ENCODE data around the gene AIRE. TPM values are rescaled to one million over a fixed set of nuclear protein-coding genes. Genes with fewer than 3 reads are reported as not detected.

AIRE gene
- total RNA-seq, 1 experiment from 2014 or later: 0.31 TPM

GRCh38 chr21:44326716-44327602 lies 41.3 kb downstream of the AIRE start:
- DNase-seq: no peak
- peaks cover 3% of the 10 kb centered on the region for H3K36me3 ChIP-seq (replicated peaks; ENCODE audit: control insufficient read depth, insufficient read depth, low read length)
- no peaks in the 10 kb centered on the region for H3K27me3 ChIP-seq (ENCODE audit: control insufficient read depth, insufficient read depth, low read length)
- H3K4me3 ChIP-seq (ENCODE audit: insufficient read depth, low read depth, low read length): no peak overlapping the region

DNA sequence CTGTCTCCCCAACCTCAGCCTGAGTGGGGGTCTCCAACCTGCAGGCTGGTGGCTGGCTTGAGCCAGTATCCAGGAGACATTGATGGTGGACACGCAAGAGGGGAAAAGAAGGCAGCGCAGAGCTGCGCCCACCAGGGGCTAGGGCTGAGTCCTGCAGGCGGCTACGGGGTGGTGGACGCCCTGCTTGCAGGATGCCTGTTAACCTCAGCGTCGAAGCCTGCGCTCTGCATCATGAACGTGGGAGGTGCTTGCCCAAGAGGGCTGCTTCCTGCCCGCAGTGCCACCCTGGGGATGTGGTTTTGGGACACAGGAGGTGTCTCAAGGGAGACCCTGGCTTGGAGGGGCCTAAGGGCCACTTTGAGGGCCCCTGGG lies 41.9 kb downstream of the AIRE start:
- no peak for DNase-seq
- Histone ChIP-seq H3K36me3 (replicated peaks; ENCODE audit: control insufficient read depth, insufficient read depth, low read length) (peaks cover 1% of the 10 kb centered on the region), H3K27me3 (ENCODE audit: control insufficient read depth, insufficient read depth, low read length) (no peaks in the 10 kb centered on the region), H3K4me3 (ENCODE audit: insufficient read depth, low read depth, low read length) (no peak overlapping the region)

DNA sequence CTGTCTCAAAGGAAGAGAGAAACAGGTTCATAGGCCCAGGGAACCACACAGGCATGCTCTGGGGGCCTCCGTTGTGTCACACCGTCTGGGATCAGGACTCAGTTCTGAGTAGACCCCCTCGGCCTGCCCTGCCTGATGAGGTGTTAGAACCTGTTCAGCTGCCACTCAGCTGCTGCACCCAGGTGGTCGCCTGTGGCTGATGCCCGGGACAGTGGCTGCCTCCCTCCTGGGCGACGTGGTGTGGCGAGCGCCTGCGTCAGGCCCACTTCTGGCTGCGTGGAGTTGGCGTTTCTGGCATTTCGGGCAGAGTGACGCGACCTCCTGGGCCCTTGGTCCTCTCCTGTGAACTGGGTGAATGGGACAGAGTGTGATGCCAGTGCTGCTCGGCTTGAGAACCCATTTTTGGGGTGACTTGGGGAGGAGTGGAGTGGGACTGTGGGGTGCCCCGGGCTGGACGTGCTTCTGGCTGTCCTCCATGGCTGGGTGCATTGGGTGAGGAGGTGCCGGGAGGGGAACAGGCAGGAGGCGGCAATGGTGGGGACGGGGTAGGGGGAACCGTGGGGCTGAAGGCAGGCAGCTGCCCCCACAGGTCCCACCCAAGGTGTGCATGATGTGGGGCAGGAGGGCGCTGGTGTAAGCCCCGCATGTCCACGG lies 42.7 kb downstream of the AIRE start:
- no peak for DNase-seq

GRCh38 chr21:44329086-44329889 lies 43.6 kb downstream of the AIRE start:
- no peak overlapping the region for H3K4me3 ChIP-seq (ENCODE audit: insufficient read depth, low read depth, low read length)
- peaks cover 1% of the 10 kb centered on the region for H3K36me3 ChIP-seq (replicated peaks; ENCODE audit: control insufficient read depth, insufficient read depth, low read length)
- DNase-seq: no peak
- no peaks in the 10 kb centered on the region for H3K27me3 ChIP-seq (ENCODE audit: control insufficient read depth, insufficient read depth, low read length)

More for the DNA sequence above, 42.7 kb downstream of the AIRE start:
- no peak overlapping the region for H3K4me3 ChIP-seq (ENCODE audit: insufficient read depth, low read depth, low read length)
- peaks cover 1% of the 10 kb centered on the region for H3K36me3 ChIP-seq (replicated peaks; ENCODE audit: control insufficient read depth, insufficient read depth, low read length)
- H3K27me3 ChIP-seq (ENCODE audit: control insufficient read depth, insufficient read depth, low read length): no peaks in the 10 kb centered on the region

DNA sequence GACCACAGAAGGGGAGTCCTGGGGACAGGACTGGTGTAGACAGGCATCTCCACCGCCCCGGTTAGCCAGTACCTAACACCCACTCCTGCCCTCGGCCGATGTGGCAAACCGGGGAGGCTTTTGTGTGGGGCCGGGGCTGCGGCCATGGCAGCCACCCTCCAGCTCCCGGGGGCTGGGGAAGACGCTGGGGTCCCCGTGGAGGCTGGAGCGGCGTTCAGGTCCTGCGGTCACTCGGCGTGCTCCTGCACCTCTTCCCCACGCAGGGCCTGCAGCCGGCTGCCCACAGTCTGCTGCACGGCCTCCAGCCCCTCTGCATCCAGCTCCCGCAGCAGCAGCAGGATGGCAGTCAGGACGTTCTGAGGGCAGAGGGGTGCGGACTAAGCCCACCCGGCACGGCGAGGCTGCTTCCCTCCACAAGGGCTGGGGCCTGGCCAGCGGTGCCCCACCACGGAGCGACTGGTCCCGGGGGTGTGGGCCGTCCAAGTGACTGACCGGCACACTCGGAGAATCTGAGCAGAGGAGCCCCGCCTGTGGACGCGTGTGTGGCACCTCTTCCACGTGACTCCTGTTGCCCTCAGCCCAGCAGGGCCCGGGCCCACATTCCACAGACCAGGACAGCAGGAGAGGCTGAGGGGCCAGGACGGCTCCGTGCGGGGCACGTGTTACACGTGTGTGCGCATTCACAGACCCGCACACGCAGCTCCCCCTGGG lies 44.5 kb downstream of the AIRE start:
- Histone ChIP-seq H3K36me3 (replicated peaks; ENCODE audit: control insufficient read depth, insufficient read depth, low read length) (no peaks in the 10 kb centered on the region; the same call in none of the 2 replicates), H3K4me3 (ENCODE audit: insufficient read depth, low read depth, low read length) (no peak overlapping the region), H3K27me3 (ENCODE audit: control insufficient read depth, insufficient read depth, low read length) (no peaks in the 10 kb centered on the region)
- no peak for DNase-seq

DNA sequence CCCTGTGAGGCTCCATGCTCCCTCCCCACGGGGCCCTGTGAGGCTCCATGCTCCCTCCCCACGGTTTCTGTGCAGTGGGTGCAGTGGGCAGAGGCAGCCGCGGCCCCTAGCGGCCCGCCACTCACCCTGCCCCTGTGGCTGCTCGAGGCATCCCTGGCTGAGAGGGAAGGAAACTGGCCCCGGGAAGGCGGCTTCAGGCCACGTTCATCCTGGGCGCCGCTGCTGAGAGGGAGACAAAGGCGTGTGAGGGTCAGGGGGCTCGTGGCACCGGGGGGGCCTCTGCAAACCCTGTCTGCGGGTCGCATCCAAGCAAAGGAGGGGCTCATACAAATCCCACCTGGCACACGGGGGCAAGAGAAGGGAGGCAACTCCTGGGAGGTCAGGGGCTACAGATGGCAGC lies 45.0 kb downstream of the AIRE start:
- Histone ChIP-seq H3K4me3 (ENCODE audit: insufficient read depth, low read depth, low read length) (no peak overlapping the region), H3K36me3 (replicated peaks; ENCODE audit: control insufficient read depth, insufficient read depth, low read length) (no peaks in the 10 kb centered on the region; the same call in none of the 2 replicates), H3K27me3 (ENCODE audit: control insufficient read depth, insufficient read depth, low read length) (no peaks in the 10 kb centered on the region)
- DNase-seq: no peak

DNA sequence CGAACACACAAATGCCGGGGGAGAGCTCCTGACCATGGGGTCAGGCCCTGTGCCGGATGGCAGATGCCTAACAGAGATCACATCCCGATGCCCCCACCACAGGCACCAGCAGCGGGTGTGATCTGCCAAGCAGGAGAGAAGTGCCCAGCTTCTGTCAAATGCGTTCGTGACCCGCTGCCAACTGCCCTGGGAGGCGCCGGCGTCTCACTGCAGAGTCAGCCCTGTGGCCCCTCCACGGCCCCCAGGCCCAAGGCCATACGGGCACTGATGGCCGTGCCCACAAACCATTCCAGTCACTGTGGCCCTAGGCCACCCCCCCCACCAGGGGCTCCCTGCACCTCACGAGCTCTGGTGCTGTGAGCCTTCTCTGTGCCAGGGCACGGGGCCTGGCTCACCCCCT lies 45.5 kb downstream of the AIRE start:
- H3K27me3 ChIP-seq (ENCODE audit: control insufficient read depth, insufficient read depth, low read length): no peaks in the 10 kb centered on the region
- DNase-seq: no peak
- no peaks in the 10 kb centered on the region; the same call in 1 of the 2 replicates for H3K36me3 ChIP-seq (replicated peaks; ENCODE audit: control insufficient read depth, insufficient read depth, low read length)
- H3K4me3 ChIP-seq (ENCODE audit: insufficient read depth, low read depth, low read length): no peak overlapping the region

DNA sequence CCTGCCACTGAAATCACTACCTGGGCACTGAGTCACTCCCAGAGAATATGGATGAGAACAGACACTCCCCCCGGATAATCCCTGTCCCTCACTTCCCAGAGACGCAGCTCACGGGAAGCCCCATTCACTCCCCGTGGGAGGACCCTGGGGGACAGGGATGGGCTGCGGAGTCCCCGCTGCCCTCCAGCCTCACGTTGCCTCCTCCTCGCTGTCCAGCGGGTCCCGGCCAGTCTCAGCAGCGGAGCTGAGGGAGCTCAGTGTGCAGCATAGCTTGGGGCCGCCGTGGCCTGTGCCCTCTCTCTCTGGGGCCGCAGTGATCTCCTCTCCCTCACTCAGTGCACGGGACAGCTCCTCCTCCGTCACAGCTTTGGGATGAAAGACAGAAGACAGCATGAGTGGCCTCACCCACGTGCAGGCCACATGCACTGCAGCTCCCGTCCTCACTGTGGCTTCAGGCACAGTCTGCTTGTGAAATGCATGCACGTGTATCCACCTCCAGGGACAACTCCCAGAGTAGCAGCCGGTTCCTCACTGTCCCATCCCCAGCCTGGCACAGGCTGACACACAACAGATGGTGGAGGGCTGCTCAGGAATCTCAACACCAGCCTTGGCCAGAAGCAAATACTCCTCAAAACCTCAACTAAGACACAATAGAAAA lies 46.1 kb downstream of the AIRE start:
- no peak overlapping the region for H3K4me3 ChIP-seq (ENCODE audit: insufficient read depth, low read depth, low read length)
- no peak for DNase-seq

GRCh38 chr21:44332383-44332782 lies 46.7 kb downstream of the AIRE start:
- Histone ChIP-seq H3K4me3 (ENCODE audit: insufficient read depth, low read depth, low read length) (no peak overlapping the region), H3K27me3 (ENCODE audit: control insufficient read depth, insufficient read depth, low read length) (no peaks in the 10 kb centered on the region), H3K36me3 (replicated peaks; ENCODE audit: control insufficient read depth, insufficient read depth, low read length) (no peaks in the 10 kb centered on the region; the same call in 1 of the 2 replicates)
- DNase-seq: peak; percentile 89

More for the DNA sequence above, 46.1 kb downstream of the AIRE start:
- Histone ChIP-seq H3K36me3 (replicated peaks; ENCODE audit: control insufficient read depth, insufficient read depth, low read length) (no peaks in the 10 kb centered on the region; the same call in 1 of the 2 replicates), H3K27me3 (ENCODE audit: control insufficient read depth, insufficient read depth, low read length) (no peaks in the 10 kb centered on the region)

DNA sequence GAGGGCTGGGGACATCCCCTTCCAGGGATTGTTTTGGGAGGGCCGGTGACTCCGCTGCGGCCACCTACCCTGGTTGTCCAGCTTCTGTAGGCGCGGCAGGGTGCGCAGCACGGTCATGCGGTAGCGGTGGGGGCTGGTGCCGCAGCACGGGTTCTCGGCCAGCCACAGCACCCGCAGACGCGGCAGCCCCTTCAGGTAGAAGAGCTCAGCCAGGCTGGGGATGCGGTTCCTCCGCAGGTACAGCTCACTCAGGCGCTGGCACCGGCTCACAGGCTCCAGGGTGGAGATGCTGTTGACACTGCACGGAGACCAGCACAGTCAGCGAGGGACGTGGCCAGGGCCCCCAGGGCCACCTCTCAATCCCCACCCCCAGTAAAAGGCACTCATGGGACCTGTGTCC lies 47.3 kb downstream of the AIRE start:
- DNase-seq: no peak
- no peaks in the 10 kb centered on the region for H3K27me3 ChIP-seq (ENCODE audit: control insufficient read depth, insufficient read depth, low read length)
- H3K4me3 ChIP-seq (ENCODE audit: insufficient read depth, low read depth, low read length): no peak overlapping the region
- no peaks in the 10 kb centered on the region; the same call in 1 of the 2 replicates for H3K36me3 ChIP-seq (replicated peaks; ENCODE audit: control insufficient read depth, insufficient read depth, low read length)

DNA sequence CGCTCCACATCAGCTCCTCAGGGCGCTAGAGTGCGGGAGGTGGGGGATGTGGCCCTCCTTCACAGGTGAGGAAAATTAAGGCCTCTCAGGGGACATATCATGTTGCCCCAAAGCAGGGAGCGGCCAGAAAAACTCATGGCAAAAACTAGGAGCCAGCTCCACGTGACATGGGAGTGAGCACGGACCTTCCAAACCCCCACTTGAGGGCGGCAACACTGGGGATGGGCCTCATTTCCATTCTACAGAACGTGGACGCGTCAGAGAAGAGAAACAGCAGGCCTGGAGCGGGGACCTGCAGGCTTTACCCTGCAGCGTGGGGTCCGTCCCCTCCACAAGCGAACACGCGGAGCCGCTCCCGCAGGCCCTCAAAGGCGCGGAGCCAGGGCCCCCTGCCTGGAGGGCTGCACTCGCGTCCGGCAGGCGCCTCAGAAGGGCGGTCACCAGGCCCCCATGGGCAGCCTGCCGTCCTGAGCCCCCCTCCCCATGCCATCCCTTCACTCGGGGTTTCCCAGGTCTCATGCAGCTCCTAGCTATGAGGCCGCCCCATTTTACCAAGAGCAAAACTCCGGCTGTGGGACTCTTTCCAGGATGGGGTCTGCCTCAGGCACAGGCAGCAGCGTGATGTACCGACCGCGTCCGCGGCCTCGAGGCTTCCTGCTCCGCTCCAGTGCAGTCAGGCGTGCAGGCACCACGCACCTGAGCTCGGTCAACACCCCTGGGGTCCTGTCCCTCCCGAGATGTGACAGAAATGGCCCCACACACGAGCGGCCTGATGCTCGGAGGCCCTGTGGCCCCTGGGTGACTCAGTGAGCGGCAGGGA lies 48.0 kb downstream of the AIRE start:
- Histone ChIP-seq H3K4me3 (ENCODE audit: insufficient read depth, low read depth, low read length) (no peak overlapping the region), H3K36me3 (replicated peaks; ENCODE audit: control insufficient read depth, insufficient read depth, low read length) (no peaks in the 10 kb centered on the region; the same call in 1 of the 2 replicates), H3K27me3 (ENCODE audit: control insufficient read depth, insufficient read depth, low read length) (no peaks in the 10 kb centered on the region)
- DNase-seq: no peak

- Histone ChIP-seq H3K27me3 (ENCODE audit: control insufficient read depth, insufficient read depth, low read length) (no peaks in the 10 kb centered on the region), H3K36me3 (replicated peaks; ENCODE audit: control insufficient read depth, insufficient read depth, low read length) (no peaks in the 10 kb centered on the region; the same call in 1 of the 2 replicates), H3K4me3 (ENCODE audit: insufficient read depth, low read depth, low read length) (no peak overlapping the region)
- no peak for DNase-seq
These were observed 48.8 kb downstream of the AIRE start for GRCh38 chr21:44334329-44335030.

All from H7 (cell line).